LNCAP (cell line): Measurements from ENCODE around the gene RFTN2.

Experiments used
- TF ChIP-seq, protein P1 (sequence below): fragments of 450-650 bp; IDR thresholded peaks from 2 replicates; pipeline ENCODE4 v1.5.1; 2017; ENCODE audit warnings: mild to moderate bottlenecking

RFTN2 gene

GRCh38 chr2:197666277-197666676 is 9.1 kb downstream of the RFTN2 start:
- TF ChIP-seq, protein P1, sequence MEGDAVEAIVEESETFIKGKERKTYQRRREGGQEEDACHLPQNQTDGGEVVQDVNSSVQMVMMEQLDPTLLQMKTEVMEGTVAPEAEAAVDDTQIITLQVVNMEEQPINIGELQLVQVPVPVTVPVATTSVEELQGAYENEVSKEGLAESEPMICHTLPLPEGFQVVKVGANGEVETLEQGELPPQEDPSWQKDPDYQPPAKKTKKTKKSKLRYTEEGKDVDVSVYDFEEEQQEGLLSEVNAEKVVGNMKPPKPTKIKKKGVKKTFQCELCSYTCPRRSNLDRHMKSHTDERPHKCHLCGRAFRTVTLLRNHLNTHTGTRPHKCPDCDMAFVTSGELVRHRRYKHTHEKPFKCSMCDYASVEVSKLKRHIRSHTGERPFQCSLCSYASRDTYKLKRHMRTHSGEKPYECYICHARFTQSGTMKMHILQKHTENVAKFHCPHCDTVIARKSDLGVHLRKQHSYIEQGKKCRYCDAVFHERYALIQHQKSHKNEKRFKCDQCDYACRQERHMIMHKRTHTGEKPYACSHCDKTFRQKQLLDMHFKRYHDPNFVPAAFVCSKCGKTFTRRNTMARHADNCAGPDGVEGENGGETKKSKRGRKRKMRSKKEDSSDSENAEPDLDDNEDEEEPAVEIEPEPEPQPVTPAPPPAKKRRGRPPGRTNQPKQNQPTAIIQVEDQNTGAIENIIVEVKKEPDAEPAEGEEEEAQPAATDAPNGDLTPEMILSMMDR: no peak

- TF ChIP-seq, protein P1: no peak
Observed at GRCh38 chr2:197661626-197662025, 13.8 kb downstream of the RFTN2 start.

DNA sequence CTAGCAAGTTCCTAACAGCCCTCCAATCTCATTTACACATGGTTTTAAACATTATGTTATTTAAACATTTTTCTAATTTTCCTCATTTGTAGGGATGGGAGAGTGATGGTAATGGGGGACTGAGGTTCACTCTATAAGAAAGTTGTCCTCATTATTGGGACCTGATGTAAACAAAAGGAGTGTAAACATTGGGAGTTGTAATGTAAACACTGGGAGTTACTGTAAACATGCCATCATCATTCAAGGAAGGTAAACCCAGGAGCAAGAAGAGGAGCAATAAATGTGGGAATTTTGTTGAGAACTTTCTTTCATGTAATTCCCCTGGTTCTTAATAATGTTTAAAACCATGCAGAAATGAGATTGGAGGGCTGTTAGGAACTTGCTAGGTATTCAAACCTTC is 17.8 kb downstream of the RFTN2 start:
- TF ChIP-seq, protein P1: no peak

GRCh38 chr2:197647961-197648690 is 27.3 kb downstream of the RFTN2 start:
- TF ChIP-seq, protein P1: no peak

- TF ChIP-seq, protein P1: no peak
Observed at GRCh38 chr2:197641666-197642065, 33.7 kb downstream of the RFTN2 start.

- TF ChIP-seq, protein P1: no peak
Observed at GRCh38 chr2:197633109-197633657, 42.2 kb downstream of the RFTN2 start.

GRCh38 chr2:197628043-197628500 is 47.3 kb downstream of the RFTN2 start:
- TF ChIP-seq, protein P1: no peak
